GM12878 (cell line): ENCODE results near the gene CCDC120.

ENCODE experiments used
- CTCF ChIP-seq, 3 experiments: IDR thresholded peaks in 2 of 3; conservative IDR thresholded peaks in 1 of 3; 2 replicates each; pipeline ENCODE4 v1.5.1; 2011; ENCODE audit warnings: low read depth in 3 of 3, low read length in 3 of 3, mild to moderate bottlenecking in 3 of 3, control low read depth in 2 of 3, moderate library complexity in 2 of 3, inconsistent platforms in 1 of 3, mixed read lengths in 1 of 3; ENCODE audit not compliant: control insufficient read depth in 2 of 3, insufficient read depth in 1 of 3; ENCODE audit errors: extremely low read depth in 1 of 3
- EP300 ChIP-seq, 2 experiments: fragments of 150-350 bp in 1 of 2; IDR thresholded peaks; 2 replicates each; pipeline ENCODE4 v1.6.1; 2011 to 2012; ENCODE audit warnings: low read depth in 2 of 2, low read length in 2 of 2, borderline replicate concordance in 1 of 2, improper control_type of control experiment in 1 of 2, inconsistent platforms in 1 of 2; ENCODE audit not compliant: control insufficient read depth in 1 of 2
- POLR2A ChIP-seq: IDR thresholded peaks from 2 replicates; pipeline ENCODE4 v1.6.1; 2011; ENCODE audit warnings: low read depth, mild to moderate bottlenecking, low read length
- TAF1 ChIP-seq: IDR thresholded peaks from 2 replicates; pipeline ENCODE4 v1.6.1; 2011; ENCODE audit warnings: mild to moderate bottlenecking, low read depth, low read length, borderline replicate concordance
- USF1 ChIP-seq: IDR thresholded peaks from 2 replicates; pipeline ENCODE4 v1.6.1; 2011; ENCODE audit warnings: borderline replicate concordance, low read depth, mild to moderate bottlenecking, moderate library complexity, mixed read lengths, low read length; ENCODE audit not compliant: insufficient read depth; ENCODE audit errors: extremely low read length

GRCh38 chrX:49102190-49102589 lies 43.4 kb downstream of the CCDC120 start:
- TF ChIP-seq POLR2A (no peak), CTCF (IDR thresholded peaks at IDR 0.05 in 2 of 3, conservative IDR thresholded peaks at IDR 0.05 in 1 of 3; ENCODE audit: control insufficient read depth in 2 of 3, extremely low read depth in 1 of 3, insufficient read depth in 1 of 3, low read depth in 3 of 3, low read length in 3 of 3) (no peak), EP300 (IDR thresholded peaks at IDR 0.05; ENCODE audit: borderline replicate concordance in 1 of 2, control insufficient read depth in 1 of 2, low read depth in 2 of 2, low read length in 2 of 2) (no peak), USF1 (no peak), TAF1 (no peak)
